IPS-NIHi7 (cell line): ENCODE measurements around the gene OR52K2.
"Not testable (repeated sequence)": the region's sequence is repeated elsewhere in the genome, so short reads cannot be mapped to it uniquely, and the experiment has no call there.

Experiments used
- DNase-seq: peaks from one replicate; pipeline ENCODE4 v3.0.0; 2012; ENCODE audit warnings: mixed read lengths; ENCODE audit errors: extremely low spot score

OR52K2 gene

DNA sequence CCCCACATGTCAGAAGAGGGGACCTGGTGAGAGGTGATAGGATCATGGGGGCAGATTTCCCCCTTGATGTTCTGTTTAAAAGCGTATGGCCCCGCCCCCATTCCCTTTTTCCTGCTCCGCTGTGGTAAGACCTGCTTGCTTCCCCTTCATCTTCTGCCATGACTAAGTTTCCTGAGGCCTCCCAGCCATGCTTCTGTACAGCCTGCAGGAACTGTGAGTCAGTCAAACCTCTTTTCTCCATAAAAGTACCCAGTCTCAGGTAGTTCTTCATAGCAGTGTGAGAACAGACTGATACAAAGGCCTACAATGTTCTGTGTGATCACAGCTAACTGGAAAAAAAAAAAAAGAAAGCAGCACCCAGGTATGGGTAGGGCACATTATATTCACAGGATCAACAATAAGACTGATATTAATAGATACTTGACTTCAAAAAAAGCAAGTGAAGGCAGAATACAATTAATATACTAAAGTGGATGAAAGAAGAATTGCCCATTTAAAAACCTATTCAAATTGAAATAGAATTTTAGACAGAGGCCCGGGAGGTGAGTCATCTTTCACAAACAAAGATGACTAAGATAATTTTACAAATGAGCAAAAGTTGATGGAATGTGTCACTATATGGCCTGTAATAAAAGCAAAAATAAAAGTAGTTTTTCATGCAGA, 31.6 kb downstream of the OR52K2 start:
- DNase-seq, result no peak

GRCh38 chr11:4481240-4481582, 32.1 kb downstream of the OR52K2 start:
- DNase-seq, result no peak

DNA sequence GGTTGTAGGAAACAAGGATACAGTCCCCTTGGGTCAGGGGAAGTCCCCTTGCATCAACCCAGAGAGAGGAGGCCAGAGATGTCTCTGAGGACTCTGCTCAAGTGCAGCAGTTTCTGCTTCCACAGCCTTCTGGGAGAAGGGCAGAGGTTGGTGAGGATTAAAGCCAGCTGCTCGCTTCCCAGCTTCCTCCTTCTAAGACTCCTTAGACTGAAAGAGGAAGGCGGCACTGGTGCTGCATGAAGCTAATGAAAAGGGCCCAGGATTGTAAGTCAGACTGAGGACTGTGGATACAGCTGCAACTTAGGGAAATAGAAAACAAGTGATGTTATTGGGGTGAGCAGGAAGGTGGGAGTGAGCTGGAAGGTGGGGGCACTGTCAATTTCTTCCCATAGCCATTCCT, 33.4 kb downstream of the OR52K2 start, which contains the start of gene OR52K1:
TSS of gene OR52K1 (plus strand) at position 202 of the 400 bp plus-strand sequence. CDS start 6,255 bp downstream, outside the sequence.
- DNase-seq, result no peak

DNA sequence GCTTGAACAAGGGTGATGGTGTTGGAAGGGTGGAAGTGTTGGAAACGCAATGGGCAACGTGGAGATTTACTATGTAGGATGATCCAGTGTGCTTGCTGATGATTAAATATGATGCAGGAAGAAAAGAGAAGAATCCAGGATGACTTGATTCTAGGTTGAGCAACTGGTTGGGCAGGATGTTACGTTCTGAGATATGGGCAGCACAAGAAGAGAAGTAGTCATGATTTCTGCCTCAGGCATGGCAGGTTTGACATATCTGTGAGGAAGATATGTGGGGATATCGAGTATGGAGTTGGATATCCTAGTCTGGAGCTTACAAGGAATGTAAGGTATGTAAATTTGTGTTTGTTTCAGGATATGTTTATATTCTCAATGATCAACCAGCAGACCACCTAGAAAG, 35.2 kb downstream of the OR52K2 start:
- DNase-seq, result no peak

DNA sequence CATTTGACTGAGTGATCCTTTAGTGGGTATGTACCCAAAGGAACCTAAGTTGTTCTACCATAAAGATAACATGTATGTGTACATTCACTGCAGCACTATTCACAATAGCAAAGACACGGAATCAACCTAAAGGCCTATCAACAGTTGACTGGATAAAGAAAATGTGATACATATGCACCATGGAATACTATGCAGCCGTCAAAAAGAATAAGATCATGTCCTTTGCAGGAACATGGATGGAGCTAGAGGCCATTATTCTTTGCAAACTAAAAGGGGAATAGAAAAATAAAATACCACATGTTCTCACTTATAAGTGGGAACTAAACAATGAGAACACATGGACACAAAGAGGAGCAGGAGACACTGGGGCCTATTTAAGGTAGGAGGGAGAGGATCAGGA, 42.3 kb downstream of the OR52K2 start:
- DNase-seq, result not testable (repeated sequence)

DNA sequence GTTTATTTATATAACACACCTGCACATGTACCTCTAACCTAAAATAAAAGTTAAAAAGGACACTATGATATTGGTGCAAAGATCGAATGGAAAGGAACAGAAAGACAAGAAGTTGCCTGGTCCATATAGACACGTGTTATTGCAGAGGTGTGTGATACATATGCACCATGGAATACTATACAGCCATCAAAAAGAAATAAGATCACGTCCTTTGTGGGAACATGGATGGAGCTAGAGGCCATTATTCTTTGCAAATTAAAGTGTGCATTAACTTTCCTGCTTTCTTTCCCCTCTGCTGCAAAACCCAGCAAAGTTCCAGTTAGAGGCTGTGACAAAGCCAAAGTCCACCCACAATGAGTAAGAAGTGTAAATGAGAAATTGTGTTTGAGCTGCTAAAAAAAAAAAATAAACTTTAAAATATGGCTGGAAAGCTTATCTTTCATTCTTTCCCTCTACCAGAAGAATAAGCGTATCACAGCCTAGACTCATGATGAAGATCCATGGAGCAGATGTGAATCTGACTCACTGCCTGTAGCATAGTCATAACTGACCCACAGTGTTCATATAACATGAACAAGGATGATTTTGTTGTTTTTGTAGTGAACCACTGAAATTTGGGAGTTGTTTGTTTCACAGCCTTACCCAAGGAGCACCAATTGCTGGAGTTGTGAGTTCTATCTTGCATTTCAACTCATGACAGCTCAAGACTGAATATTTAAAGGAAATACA, 42.9 kb downstream of the OR52K2 start:
- no peak for DNase-seq

DNA sequence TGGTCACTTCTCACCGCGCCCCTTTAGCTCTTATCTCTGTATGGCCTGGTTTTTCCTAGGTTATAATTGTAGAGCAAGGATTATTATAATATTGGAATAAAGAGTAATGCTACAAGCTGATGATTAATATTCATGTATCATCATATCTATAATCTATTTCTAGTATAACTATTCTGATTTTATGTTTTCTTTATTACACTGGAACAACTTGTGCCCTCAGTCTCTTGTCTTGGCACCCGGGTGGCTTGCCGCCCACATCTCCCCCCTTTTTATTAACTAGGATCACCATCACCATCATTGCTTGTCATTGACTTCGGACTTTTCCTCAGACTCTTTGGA, 44.4 kb downstream of the OR52K2 start:
- no peak for DNase-seq

- no peak for DNase-seq
These were observed 46.4 kb downstream of the OR52K2 start for GRCh38 chr11:4495487-4495886.

GRCh38 chr11:4495986-4496385, 46.9 kb downstream of the OR52K2 start:
- no peak for DNase-seq

DNA sequence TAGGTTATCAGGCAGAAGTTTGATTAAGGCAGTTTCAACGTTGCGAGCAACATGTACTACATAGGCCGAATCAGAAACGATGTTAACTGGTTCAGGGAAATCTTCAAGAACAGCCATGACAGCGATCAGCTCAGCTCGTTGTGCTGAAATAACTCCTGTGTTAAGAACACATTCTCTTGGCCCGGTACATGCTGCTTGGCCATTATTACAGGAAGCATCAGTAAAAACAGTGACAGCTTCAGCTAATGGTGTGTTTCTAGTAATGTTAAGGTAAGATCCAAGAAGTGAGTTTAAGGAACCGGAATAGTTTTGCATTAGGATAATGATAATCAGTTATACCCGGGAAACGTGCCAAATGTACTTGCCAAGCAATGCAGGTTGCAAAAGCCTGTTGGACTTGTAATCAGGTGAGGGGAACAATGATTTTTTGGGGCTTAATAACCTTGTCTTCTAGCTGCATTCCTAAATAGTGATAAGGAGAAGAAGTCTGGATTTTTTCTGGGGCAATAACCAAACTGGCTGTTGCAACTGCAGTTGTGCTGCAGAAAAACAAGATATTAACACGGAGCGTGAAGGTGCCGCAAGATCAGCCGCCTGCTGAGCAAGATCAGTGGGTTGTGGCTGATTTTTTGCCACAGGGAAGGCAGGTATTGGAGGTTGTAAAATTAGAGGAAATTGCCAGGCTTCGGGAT, 47.6 kb downstream of the OR52K2 start:
- no peak for DNase-seq
